WTC11 (cell line): ENCODE data around the gene ZSWIM6. TPM values are rescaled to one million over a fixed set of nuclear protein-coding genes. Genes with fewer than 3 reads are reported as not detected.
A peak's percentile ranks its signal among the peaks of the same experiment; 100 is the strongest.
"Not testable (repeated sequence)": the region's sequence is repeated elsewhere in the genome, so short reads cannot be mapped to it uniquely, and the experiment has no call there.

Experiments used
- ATAC-seq: fragments of 200-7000 bp; cut with Tn5 transposase; 2 replicates; pipeline ENCODE4 v1.10.0; 2021; ENCODE audit warnings: mild to moderate bottlenecking, moderate library complexity
- CTCF ChIA-PET: fragments of 300-600 bp; sonication (Branson Sonifier 250); formaldehyde crosslinking; loops from one replicate; lab custom pipeline; 2021; ENCODE audit warnings: antibody characterized with exemption; lab: Charles Lee
- POLR2A ChIA-PET: fragments of 350-600 bp; sonication (Branson Sonifier 250); formaldehyde crosslinking; loops from one replicate; lab custom pipeline; 2021; ENCODE audit warnings: antibody characterized with exemption; lab: Charles Lee
- DNase-seq: peaks from one replicate; pipeline ENCODE4 v3.0.0; 2021; ENCODE audit warnings: low spot score
- H3K27ac Mint-ChIP-seq: 2 replicates; pipeline ENCODE4 v1.8.0; 2021; ENCODE audit warnings: mixed read lengths
- H3K27me3 Mint-ChIP-seq: 2 replicates; pipeline ENCODE4 v1.8.0; 2021; ENCODE audit warnings: low read depth, mild to moderate bottlenecking, moderate library complexity, mixed read lengths
- H3K36me3 Mint-ChIP-seq: 2 replicates; pipeline ENCODE4 v1.8.0; 2021; ENCODE audit warnings: mixed read lengths
- H3K4me1 Mint-ChIP-seq: 2 replicates; pipeline ENCODE4 v1.8.0; 2022; ENCODE audit warnings: mixed read lengths
- H3K4me3 Mint-ChIP-seq: 2 replicates; pipeline ENCODE4 v1.8.0; 2021; ENCODE audit warnings: mild to moderate bottlenecking, moderate library complexity, mixed read lengths
- H3K9me3 Mint-ChIP-seq: 2 replicates; pipeline ENCODE4 v1.8.0; 2021; ENCODE audit warnings: mixed read lengths
- ATF1 ChIP-seq: sonication (generic); formaldehyde crosslinking; IDR thresholded peaks from 2 replicates; pipeline ENCODE4 v1.8.1; 2023; ENCODE audit warnings: mild to moderate bottlenecking, moderate library complexity, missing genetic modification reagents
- E2F4 ChIP-seq: sonication (generic); formaldehyde crosslinking; IDR thresholded peaks from 2 replicates; pipeline ENCODE4 v1.8.1; 2022; ENCODE audit warnings: low read depth, mild to moderate bottlenecking, moderate library complexity, missing genetic modification reagents, borderline replicate concordance
- ESRRA ChIP-seq: sonication (generic); formaldehyde crosslinking; IDR thresholded peaks from 2 replicates; pipeline ENCODE4 v1.8.1; 2022; ENCODE audit warnings: mild to moderate bottlenecking, missing genetic modification reagents, borderline replicate concordance
- MXD4 ChIP-seq: fragments of 250-450 bp; sonication (Bioruptor Pico); IDR thresholded peaks from 2 replicates; pipeline ENCODE4 v1.8.0; 2021; ENCODE audit warnings: mild to moderate bottlenecking, moderate library complexity, borderline replicate concordance
- NFE2L1 ChIP-seq: sonication (generic); formaldehyde crosslinking; IDR thresholded peaks from 2 replicates; pipeline ENCODE4 v1.8.1; 2023; ENCODE audit warnings: missing genetic modification reagents
- NFYB ChIP-seq: sonication (generic); formaldehyde crosslinking; conservative IDR thresholded peaks from 2 replicates; pipeline ENCODE4 v1.8.0; 2022; ENCODE audit warnings: low read depth, missing genetic modification reagents
- SMAD4 ChIP-seq: sonication (generic); formaldehyde crosslinking; IDR thresholded peaks from 2 replicates; pipeline ENCODE4 v1.8.0; 2022; ENCODE audit warnings: mild to moderate bottlenecking, missing genetic modification reagents
- SP1 ChIP-seq: sonication (generic); formaldehyde crosslinking; conservative IDR thresholded peaks from 2 replicates; pipeline ENCODE4 v1.8.1; 2022; ENCODE audit warnings: missing genetic modification reagents
- TCF7 ChIP-seq: sonication (generic); formaldehyde crosslinking; IDR thresholded peaks from 2 replicates; pipeline ENCODE4 v1.8.0; 2022; ENCODE audit warnings: mild to moderate bottlenecking, low read depth, missing genetic modification reagents, moderate library complexity
- ZBTB21 ChIP-seq: sonication (generic); formaldehyde crosslinking; IDR thresholded peaks from 2 replicates; pipeline ENCODE4 v1.8.1; 2023; ENCODE audit warnings: mild to moderate bottlenecking, missing genetic modification reagents, borderline replicate concordance
- ZNF423 ChIP-seq: fragments of 250-450 bp; sonication (Bioruptor Pico); IDR thresholded peaks from 2 replicates; pipeline ENCODE4 v2.1.2; 2022; ENCODE audit warnings: mild to moderate bottlenecking, moderate library complexity
- total RNA-seq: library from RNA; stranded (reverse); gene quantifications from 3 replicates; pipeline ENCODE4 v1.2.3, GENCODE V29; 2021
- TF ChIP-seq, protein P1 (sequence below): fragments of 250-450 bp; sonication (Bioruptor Pico); IDR thresholded peaks from 2 replicates; pipeline ENCODE4 v1.9.0; 2021; ENCODE audit warnings: moderate library complexity, mild to moderate bottlenecking, inconsistent platforms, borderline replicate concordance
- TF ChIP-seq, protein P2 (sequence below): sonication (generic); formaldehyde crosslinking; IDR thresholded peaks from 2 replicates; pipeline ENCODE4 v1.8.1; 2023; ENCODE audit warnings: mild to moderate bottlenecking, missing genetic modification reagents
- TF ChIP-seq, protein P3 (sequence below): sonication (generic); formaldehyde crosslinking; IDR thresholded peaks from 2 replicates; pipeline ENCODE4 v1.8.0; 2023; ENCODE audit warnings: missing genetic modification reagents, mild to moderate bottlenecking, borderline replicate concordance
- TF ChIP-seq, protein P4 (sequence below): fragments of 250-450 bp; sonication (Bioruptor Pico); IDR thresholded peaks from 2 replicates; pipeline ENCODE4 v2.1.2; 2022; ENCODE audit warnings: mild to moderate bottlenecking, moderate library complexity

ZSWIM6 gene
- total RNA-seq, 1 experiment from 2014 or later = 12.5 TPM

GRCh38 chr5:61402970-61403900 is 71.2 kb downstream of the ZSWIM6 start:
- H3K27ac Mint-ChIP-seq = peak overlapping the region; percentile 22; the same call in 1 of the 2 replicates
- POLR2A ChIA-PET = no interaction called here
- TF ChIP-seq E2F4 (CRISPR knock-in tag) = no peak
- no peak overlapping the region for H3K4me3 Mint-ChIP-seq
- ATAC-seq (no peak), DNase-seq (no peak)
- H3K27me3 Mint-ChIP-seq = no peaks in the 10 kb centered on the region
- peaks cover 5% of the 10 kb centered on the region for H3K36me3 Mint-ChIP-seq
- peaks cover 5% of the 10 kb centered on the region for H3K9me3 Mint-ChIP-seq
- CTCF ChIA-PET = no interaction called here
- peaks cover 48% of the 10 kb centered on the region for H3K4me1 Mint-ChIP-seq

DNA sequence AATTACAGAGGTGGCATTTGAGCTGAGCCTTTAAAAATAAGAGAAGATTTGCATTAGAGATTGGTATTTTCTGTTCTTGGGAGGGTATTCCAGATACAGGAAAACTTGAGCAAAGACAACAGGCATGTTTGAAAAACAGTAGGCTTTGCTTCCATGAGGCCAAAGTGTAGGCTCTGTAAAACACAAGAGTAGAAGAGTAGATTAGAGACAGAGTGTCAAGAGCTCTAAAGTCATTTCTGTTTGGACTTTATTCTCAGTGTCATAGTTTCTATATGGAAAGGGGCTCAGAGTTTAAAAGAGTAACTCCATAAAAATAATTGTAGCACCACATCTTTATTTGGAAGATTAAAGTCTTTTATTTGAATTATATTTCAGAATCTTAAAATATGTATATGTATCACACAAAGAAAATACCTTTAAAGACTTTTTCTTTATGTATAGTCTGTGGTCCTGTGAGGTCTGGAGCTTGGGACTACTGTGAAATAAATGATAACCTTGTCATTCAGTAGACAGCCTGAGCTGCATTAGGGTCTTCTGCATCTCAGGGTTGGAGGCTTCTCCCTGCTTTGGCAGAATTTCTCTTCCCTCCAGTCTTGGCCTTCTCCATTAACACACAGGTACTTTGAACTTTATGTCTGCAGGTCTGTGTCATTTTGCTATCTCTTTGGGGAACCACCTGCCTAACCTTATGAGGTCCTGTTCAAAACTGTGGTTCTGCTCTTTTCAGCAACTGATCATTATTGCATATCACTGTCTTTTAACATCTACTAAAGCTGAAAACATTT is 73.6 kb downstream of the ZSWIM6 start:
- H3K27ac Mint-ChIP-seq = no peak overlapping the region
- CTCF ChIA-PET = no interaction called here

GRCh38 chr5:61406497-61406896 is 74.4 kb downstream of the ZSWIM6 start:
- H3K36me3 Mint-ChIP-seq, ATAC-seq, CTCF ChIA-PET, POLR2A ChIA-PET, H3K27me3 Mint-ChIP-seq, H3K4me3 Mint-ChIP-seq, H3K9me3 Mint-ChIP-seq, H3K27ac Mint-ChIP-seq, DNase-seq: not testable (repeated sequence)
- peaks cover 62% of the 10 kb centered on the region for H3K4me1 Mint-ChIP-seq

More for the DNA sequence above, 73.6 kb downstream of the ZSWIM6 start:
- no peak for DNase-seq
- H3K9me3 Mint-ChIP-seq = no peaks in the 10 kb centered on the region
- no peak for ATAC-seq
- POLR2A ChIA-PET = no interaction called here
- peaks cover 61% of the 10 kb centered on the region for H3K4me1 Mint-ChIP-seq
- H3K27me3 Mint-ChIP-seq = no peaks in the 10 kb centered on the region
- TF ChIP-seq, protein P1, sequence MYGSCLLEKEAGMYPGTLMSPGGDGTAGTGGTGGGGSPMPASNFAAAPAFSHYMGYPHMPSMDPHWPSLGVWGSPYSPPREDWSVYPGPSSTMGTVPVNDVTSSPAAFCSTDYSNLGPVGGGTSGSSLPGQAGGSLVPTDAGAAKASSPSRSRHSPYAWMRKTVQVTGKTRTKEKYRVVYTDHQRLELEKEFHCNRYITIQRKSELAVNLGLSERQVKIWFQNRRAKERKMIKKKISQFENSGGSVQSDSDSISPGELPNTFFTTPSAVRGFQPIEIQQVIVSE (CRISPR knock-in tag) = no peak
- TF ChIP-seq TCF7 (CRISPR knock-in tag) (no peak), ZBTB21 (CRISPR knock-in tag) (no peak), SP1 (CRISPR knock-in tag) (no peak), ZNF423 (no peak), NFE2L1 (CRISPR knock-in tag) (no peak), ESRRA (CRISPR knock-in tag) (no peak), ATF1 (no peak), SMAD4 (no peak), MXD4 (CRISPR knock-in tag) (no peak), NFYB (no peak)
- TF ChIP-seq, protein P2, sequence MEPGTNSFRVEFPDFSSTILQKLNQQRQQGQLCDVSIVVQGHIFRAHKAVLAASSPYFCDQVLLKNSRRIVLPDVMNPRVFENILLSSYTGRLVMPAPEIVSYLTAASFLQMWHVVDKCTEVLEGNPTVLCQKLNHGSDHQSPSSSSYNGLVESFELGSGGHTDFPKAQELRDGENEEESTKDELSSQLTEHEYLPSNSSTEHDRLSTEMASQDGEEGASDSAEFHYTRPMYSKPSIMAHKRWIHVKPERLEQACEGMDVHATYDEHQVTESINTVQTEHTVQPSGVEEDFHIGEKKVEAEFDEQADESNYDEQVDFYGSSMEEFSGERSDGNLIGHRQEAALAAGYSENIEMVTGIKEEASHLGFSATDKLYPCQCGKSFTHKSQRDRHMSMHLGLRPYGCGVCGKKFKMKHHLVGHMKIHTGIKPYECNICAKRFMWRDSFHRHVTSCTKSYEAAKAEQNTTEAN = no peak
- TF ChIP-seq, protein P3, sequence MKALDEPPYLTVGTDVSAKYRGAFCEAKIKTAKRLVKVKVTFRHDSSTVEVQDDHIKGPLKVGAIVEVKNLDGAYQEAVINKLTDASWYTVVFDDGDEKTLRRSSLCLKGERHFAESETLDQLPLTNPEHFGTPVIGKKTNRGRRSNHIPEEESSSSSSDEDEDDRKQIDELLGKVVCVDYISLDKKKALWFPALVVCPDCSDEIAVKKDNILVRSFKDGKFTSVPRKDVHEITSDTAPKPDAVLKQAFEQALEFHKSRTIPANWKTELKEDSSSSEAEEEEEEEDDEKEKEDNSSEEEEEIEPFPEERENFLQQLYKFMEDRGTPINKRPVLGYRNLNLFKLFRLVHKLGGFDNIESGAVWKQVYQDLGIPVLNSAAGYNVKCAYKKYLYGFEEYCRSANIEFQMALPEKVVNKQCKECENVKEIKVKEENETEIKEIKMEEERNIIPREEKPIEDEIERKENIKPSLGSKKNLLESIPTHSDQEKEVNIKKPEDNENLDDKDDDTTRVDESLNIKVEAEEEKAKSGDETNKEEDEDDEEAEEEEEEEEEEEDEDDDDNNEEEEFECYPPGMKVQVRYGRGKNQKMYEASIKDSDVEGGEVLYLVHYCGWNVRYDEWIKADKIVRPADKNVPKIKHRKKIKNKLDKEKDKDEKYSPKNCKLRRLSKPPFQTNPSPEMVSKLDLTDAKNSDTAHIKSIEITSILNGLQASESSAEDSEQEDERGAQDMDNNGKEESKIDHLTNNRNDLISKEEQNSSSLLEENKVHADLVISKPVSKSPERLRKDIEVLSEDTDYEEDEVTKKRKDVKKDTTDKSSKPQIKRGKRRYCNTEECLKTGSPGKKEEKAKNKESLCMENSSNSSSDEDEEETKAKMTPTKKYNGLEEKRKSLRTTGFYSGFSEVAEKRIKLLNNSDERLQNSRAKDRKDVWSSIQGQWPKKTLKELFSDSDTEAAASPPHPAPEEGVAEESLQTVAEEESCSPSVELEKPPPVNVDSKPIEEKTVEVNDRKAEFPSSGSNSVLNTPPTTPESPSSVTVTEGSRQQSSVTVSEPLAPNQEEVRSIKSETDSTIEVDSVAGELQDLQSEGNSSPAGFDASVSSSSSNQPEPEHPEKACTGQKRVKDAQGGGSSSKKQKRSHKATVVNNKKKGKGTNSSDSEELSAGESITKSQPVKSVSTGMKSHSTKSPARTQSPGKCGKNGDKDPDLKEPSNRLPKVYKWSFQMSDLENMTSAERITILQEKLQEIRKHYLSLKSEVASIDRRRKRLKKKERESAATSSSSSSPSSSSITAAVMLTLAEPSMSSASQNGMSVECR (CRISPR knock-in tag) = no peak
- TF ChIP-seq, protein P4, sequence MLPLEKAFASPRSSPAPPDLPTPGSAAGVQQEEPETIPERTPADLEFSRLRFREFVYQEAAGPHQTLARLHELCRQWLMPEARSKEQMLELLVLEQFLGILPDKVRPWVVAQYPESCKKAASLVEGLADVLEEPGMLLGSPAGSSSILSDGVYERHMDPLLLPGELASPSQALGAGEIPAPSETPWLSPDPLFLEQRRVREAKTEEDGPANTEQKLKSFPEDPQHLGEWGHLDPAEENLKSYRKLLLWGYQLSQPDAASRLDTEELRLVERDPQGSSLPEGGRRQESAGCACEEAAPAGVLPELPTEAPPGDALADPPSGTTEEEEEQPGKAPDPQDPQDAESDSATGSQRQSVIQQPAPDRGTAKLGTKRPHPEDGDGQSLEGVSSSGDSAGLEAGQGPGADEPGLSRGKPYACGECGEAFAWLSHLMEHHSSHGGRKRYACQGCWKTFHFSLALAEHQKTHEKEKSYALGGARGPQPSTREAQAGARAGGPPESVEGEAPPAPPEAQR (CRISPR knock-in tag) = no peak
- no peaks in the 10 kb centered on the region for H3K36me3 Mint-ChIP-seq
- H3K4me3 Mint-ChIP-seq = no peak overlapping the region
